Tongue (tissue), 2 donors: ENCODE measurements around the gene SPTBN5. TPM values are rescaled to one million over a fixed set of nuclear protein-coding genes. Genes with fewer than 3 reads are reported as not detected.
A peak's percentile ranks its signal among the peaks of the same experiment; 100 is the strongest.

Source experiments
- DNase-seq: peaks from one replicate; pipeline ENCODE4 v3.0.0-alpha.2; 2015
- total RNA-seq: library from RNA; depleted of rRNA; stranded (reverse); fragments of >200 nt; gene quantifications from one replicate; pipeline ENCODE4 v1.2.3, GENCODE V29; 2014

Gene SPTBN5
- total RNA-seq, 1 donor from 2014 or later: 2.2 TPM

DNA sequence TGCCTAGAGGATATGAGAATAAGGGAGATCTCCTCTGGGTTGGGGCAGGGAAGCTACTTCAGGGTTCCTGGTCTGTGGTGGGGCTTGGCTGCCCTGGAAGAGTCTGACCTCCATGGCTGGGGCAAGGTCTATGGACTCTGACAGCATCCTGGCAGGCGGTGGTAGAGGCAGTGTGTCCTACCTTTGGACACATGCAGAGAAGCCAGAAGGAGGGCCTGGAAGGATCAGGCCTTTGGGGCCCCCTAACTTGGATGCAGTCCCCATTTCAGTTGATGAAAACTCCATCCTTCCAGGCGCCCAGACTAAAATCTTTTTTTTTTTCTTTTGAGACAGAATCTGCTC lies 10.4 kb downstream of the SPTBN5 start:
- no peak for DNase-seq

GRCh38 chr15:41882689-41883483 lies 11.0 kb downstream of the SPTBN5 start:
- no peak for DNase-seq

GRCh38 chr15:41881920-41882688 lies 11.7 kb downstream of the SPTBN5 start:
- peak; percentile 37 for DNase-seq

GRCh38 chr15:41881550-41881919 lies 12.3 kb downstream of the SPTBN5 start:
- no peak for DNase-seq

DNA sequence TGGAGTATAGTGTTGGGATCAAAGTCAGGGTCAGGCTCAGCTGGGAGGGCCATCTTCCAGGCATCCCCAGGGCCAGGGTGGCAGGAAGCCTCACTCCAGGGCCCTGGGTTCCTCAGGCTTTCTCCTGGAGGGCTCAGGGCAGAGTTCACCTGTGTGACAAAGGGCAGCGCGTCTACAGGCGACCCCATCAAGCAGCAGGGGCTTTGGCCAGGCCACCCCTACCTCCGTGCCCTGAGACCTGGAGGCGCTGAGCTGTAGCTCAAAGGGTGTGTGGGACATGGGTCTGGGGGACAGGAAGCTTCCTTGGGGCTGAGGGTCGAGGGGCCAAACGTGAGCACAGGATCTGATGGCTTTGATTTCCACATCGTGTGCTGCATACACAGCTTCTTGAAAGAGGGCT lies 12.8 kb downstream of the SPTBN5 start:
- no peak for DNase-seq

GRCh38 chr15:41880156-41880877 lies 13.5 kb downstream of the SPTBN5 start:
- DNase-seq: no peak

DNA sequence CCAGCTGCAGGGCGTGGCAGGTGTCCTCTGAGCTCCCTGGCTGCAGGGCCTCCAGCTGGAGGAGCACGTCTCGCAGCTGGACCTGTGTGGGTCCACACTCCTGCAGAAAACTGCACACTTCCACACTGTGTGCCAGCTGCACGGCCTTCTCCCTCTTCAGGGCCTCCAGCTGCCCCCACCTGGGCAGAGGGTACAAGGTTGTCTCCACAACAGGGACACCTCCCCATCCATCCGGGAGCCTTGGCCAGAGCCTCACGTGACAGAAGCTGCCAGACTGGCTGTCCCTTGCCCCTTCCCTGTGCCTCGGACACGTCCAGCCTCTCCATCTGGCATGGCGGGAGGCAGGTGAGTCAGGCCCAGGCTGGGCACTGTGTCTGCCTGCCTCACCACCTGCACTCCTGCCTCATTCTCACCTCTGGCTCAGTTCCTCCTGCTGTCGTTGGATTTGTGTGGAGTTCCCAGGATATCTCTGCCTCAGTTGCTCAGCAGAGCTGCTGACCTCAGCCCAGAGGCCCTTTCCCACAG lies 14.5 kb downstream of the SPTBN5 start:
- no peak for DNase-seq

GRCh38 chr15:41878355-41878699 lies 15.5 kb downstream of the SPTBN5 start:
- peak; percentile 68 for DNase-seq

- no peak for DNase-seq
These were observed 16.1 kb downstream of the SPTBN5 start for GRCh38 chr15:41877631-41878354.

GRCh38 chr15:41876689-41877088 lies 17.2 kb downstream of the SPTBN5 start:
- DNase-seq: no peak

- DNase-seq: no peak
These were observed 17.8 kb downstream of the SPTBN5 start for GRCh38 chr15:41876007-41876406.

DNA sequence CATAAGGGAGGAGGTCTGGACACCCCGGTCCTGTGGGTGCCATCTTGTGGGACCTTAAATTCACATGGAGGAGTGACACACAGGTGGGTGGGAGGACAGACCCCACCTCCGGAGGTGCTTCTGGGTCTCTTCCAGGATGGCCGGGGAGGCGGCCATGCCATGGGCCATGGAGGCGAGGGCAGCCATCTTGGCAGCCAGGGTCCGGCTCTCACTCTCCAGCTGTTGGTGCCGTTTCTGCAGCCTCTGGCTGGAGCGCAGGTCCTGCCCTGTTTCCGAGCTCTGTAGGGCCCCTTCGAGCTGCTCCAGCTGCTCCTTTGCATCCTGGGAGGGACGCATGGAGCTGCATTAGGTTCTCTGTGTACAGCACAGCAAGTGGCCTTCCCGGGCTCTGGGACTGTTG lies 19.1 kb downstream of the SPTBN5 start:
- no peak for DNase-seq

- no peak for DNase-seq
These were observed 20.1 kb downstream of the SPTBN5 start for GRCh38 chr15:41873711-41874110.

DNA sequence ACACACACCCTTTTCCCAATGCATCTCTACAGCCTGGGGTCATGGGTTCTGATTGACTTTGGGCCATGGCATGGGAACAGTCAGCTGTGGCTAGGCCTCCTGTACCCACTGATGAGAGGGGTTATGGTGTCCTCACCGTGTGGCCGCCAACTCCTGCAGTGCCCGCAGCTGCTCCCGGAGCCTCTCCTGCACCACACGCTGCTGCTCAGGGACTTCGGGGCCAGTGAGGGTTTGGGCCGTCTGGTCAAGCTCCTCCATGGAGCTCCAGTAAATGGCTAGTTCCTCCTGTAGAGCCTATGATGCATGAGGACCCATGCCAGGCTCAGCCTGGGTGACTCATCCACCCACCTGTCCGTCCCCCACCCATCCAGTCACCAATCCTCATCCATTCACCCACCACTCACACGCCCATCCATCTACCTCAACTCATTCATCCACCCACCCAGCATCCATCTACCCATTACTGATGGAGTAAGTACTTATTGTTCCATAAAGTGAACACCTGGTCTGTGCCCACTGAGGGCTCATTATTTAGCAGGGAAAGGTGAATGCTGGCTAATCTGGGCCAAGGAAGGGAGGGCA lies 21.6 kb downstream of the SPTBN5 start:
- no peak for DNase-seq

DNA sequence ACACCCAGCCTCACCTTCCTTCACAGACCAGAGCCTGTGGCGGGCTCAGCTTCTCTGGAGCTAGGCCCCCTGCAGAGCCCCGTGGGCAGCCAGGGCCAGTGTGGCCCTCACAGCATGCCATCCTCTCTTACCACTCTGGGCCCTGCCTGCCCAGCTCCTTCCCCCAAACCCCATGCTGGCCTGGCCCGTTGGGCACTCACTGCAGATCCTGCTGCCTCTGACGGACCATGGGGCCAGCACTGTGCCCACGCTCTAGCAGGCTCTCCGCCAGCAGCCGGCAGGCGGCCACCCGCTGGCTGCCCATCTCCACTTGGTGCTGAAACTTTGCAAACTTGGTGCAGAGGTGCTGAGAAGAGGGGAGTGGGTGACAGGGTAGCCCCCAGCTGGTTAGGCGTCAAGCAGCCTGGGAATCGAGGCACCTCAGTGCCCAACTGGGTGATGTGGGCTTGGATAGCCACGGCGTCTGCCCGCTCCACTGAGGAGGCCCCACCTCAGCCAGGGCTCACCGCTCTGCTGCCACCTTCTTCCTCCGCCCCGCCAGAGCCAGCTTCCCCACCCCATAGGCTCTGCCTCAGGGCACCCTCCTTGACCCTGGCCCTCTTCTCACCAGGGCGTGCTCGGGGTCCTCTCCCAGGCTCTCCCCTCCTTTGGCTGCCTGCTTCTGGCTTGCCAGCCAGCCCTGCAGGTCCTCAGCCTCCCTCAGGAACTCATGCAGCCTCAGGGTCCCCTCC lies 22.5 kb downstream of the SPTBN5 start:
- no peak for DNase-seq

DNA sequence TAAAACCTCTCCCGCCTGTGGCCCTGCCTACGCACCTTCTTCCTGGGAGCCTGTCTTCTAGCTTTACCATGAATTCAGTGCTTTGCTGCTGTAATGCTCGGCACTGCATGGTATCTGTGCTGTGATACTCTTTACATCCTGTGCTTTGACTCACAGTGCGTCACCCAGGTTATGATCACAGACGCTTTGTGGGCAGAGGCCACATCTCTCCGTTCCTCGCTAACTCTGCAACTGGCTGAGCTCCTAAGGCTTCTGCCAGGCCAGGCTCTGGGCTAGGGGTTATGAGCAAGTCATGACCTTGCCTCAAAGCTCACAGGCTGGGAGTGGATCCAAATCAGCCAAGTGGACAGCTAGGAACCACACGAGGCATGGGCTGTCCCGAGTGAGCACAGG lies 23.2 kb downstream of the SPTBN5 start:
- no peak for DNase-seq

DNA sequence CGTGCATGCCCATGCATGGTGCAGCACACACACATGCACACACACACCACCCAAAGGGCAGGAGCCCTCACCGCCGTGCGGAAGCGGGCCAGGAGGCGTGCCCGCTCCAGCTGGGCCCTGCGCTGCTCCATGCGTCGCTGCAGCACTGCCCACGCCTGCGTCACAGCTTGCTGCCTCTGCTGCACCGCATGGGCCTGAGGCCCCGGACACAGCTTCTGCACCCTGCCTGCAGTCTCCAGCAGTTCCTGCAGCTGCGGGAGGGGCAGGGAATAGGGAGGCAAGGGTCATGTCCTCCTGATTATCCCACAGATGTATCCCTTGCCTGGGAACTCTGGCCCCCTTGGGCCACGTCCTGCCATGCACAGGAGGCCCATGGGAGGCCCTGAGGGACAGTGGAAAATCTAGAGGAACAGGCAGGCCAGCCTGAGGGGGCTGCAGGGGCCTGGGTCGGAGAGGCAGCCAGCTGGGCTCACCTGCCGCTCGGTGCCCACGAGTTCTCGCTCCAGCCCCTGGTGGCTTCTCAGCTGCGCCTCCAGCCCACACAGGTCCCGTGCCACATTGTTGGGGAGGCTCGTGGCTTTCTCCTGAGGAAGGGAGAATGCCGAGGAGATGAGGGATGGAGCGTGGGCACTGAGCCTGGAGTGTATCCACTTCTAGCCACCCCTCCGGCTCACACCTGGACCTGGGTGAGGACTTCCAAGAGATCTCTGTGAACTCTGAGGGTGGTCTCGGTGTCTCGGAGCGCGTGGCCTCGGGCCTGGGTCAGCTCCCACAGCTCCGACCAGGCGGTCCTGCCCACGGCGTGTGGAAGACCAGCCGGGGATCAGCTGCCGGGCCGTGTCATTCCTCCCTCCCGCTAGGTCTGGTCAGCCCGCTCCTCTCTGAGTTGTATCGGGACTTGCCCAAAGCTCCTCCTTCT lies 23.8 kb downstream of the SPTBN5 start:
- no peak for DNase-seq

DNA sequence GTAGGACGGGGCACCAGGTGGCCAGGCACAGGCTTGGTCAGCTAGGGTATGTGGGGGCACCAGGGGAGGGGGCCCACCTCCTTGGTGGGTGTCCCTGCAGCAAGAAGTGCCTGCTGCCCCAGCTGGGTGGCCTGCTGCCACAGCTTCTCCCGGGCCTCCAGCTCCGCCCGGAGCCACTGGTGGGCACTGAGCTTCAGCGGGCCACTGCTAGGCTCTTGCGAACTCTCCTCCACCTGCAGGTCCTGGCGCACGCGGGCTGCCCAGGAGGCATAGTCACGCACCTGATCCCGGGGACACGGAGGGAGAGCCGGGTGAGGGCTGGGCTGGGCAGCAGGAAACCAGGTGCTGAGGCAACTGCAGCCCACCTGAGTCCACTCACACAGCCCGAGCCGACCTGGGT lies 25.5 kb downstream of the SPTBN5 start:
- DNase-seq: no peak

GRCh38 chr15:41866872-41867579 lies 26.8 kb downstream of the SPTBN5 start:
- DNase-seq: no peak
